GM12878 (cell line): Measurements from ENCODE around the gene GLB1L. TPM values are rescaled to one million over a fixed set of nuclear protein-coding genes. Genes with fewer than 3 reads are reported as not detected.

ENCODE experiments used
- BCL11A ChIP-seq: IDR thresholded peaks from 2 replicates; pipeline ENCODE4 v1.6.1; 2011; ENCODE audit warnings: low read depth, low read length
- BHLHE40 ChIP-seq, 2 experiments: fragments of 450-650 bp in 1 of 2; IDR thresholded peaks; 2 replicates each; pipeline ENCODE4 v1.6.1; 2011 to 2017; ENCODE audit warnings: low read depth in 2 of 2, borderline replicate concordance in 1 of 2, improper control_type of control experiment in 1 of 2, low read length in 1 of 2, mild to moderate bottlenecking in 1 of 2
- CHD2 ChIP-seq: IDR thresholded peaks from 2 replicates; pipeline ENCODE4 v1.6.1; 2011; ENCODE audit warnings: low read depth, low read length, improper control_type of control experiment, borderline replicate concordance
- CREB1 ChIP-seq: IDR thresholded peaks from 2 replicates; pipeline ENCODE4 v1.6.1; 2012; ENCODE audit warnings: low read depth, mild to moderate bottlenecking, inconsistent platforms
- EED ChIP-seq: sonication (generic); IDR thresholded peaks from 2 replicates; pipeline ENCODE4 v1.6.1; 2016; ENCODE audit warnings: antibody characterized with exemption, low read depth
- ESRRA ChIP-seq: IDR thresholded peaks from 2 replicates; pipeline ENCODE4 v1.6.1; 2012; ENCODE audit warnings: mild to moderate bottlenecking, low read length, improper control_type of control experiment
- HDAC6 ChIP-seq: fragments of 200-600 bp; sonication (generic); IDR thresholded peaks from one replicate; pipeline ENCODE4 v1.8.0; 2017; ENCODE audit warnings: antibody characterized with exemption; ENCODE audit not compliant: unreplicated experiment
- IRF5 ChIP-seq: fragments of 450-650 bp; IDR thresholded peaks from 2 replicates; pipeline ENCODE4 v1.6.1; 2017; ENCODE audit warnings: borderline replicate concordance
- KLF5 ChIP-seq: fragments of 450-650 bp; IDR thresholded peaks from 2 replicates; pipeline ENCODE4 v1.6.1; 2014; ENCODE audit warnings: mild to moderate bottlenecking; ENCODE audit not compliant: partially characterized antibody
- MLLT1 ChIP-seq: fragments of 450-650 bp; IDR thresholded peaks from 2 replicates; pipeline ENCODE4 v1.6.1; 2016; ENCODE audit warnings: mild to moderate bottlenecking
- MXI1 ChIP-seq: fragments of 150-350 bp; IDR thresholded peaks from 2 replicates; pipeline ENCODE4 v1.6.1; 2011; ENCODE audit warnings: low read depth, mild to moderate bottlenecking, inconsistent platforms, low read length, improper control_type of control experiment
- PAX8 ChIP-seq: fragments of 450-650 bp; IDR thresholded peaks from 2 replicates; pipeline ENCODE4 v1.6.1; 2017; ENCODE audit warnings: mild to moderate bottlenecking, moderate library complexity
- POLR2A ChIP-seq: IDR thresholded peaks from 2 replicates; pipeline ENCODE4 v1.6.1; 2011; ENCODE audit warnings: low read depth, mild to moderate bottlenecking, low read length
- POU2F2 ChIP-seq: IDR thresholded peaks from 3 replicates; pipeline ENCODE4 v1.6.1; 2011; ENCODE audit warnings: low read depth, mild to moderate bottlenecking, low read length, borderline replicate concordance
- RB1 ChIP-seq: fragments of 450-650 bp; formaldehyde crosslinking; IDR thresholded peaks from 2 replicates; pipeline ENCODE4 v1.6.1; 2017; ENCODE audit warnings: mild to moderate bottlenecking, borderline replicate concordance
- SIN3A ChIP-seq: IDR thresholded peaks from 2 replicates; pipeline ENCODE4 v1.6.1; 2012; ENCODE audit warnings: low read depth, low read length, improper control_type of control experiment
- SRF ChIP-seq, 2 experiments: IDR thresholded peaks; 2 replicates each; pipeline ENCODE4 v1.6.1; 2011; ENCODE audit warnings: low read depth in 2 of 2, low read length in 2 of 2, mild to moderate bottlenecking in 1 of 2, moderate library complexity in 1 of 2
- TCF12 ChIP-seq: IDR thresholded peaks from 2 replicates; pipeline ENCODE4 v1.6.1; 2011; ENCODE audit warnings: low read depth, mild to moderate bottlenecking, low read length
- polyA plus RNA-seq, 11 experiments: library from polyadenylated mRNA; depleted of rRNA in 4 of 11; unstranded in 6 of 11; stranded (reverse) in 5 of 11; fragments of >200 nt; fragmentation: Nextera tagmentation in 4 of 11; fragmentation: Illumina TruSeq in 1 of 11; extraction: Ambion mirVana in 4 of 11; extraction: Trizol in 1 of 11; gene quantifications; 1 replicate in 1 of 11; 2 replicates in 10 of 11; pipeline versions ENCODE4 v1.2.1 to v1.2.3, GENCODE V29; 2011 to 2016; ENCODE audit warnings: inconsistent platforms in 2 of 11, missing spikeins in 2 of 11, low read depth in 1 of 11
- total RNA-seq, 4 experiments: library from RNA; depleted of rRNA in 3 of 4; stranded (reverse); fragments of >200 nt in 3 of 4; fragmentation: Illumina TruSeq in 1 of 4; extraction: Trizol in 1 of 4; gene quantifications; 2 replicates each; pipeline versions ENCODE4 v1.2.1 to v1.2.3, GENCODE V29; 2013 to 2021
- TF ChIP-seq, protein P1 (sequence below): fragments of 450-650 bp; IDR thresholded peaks from 2 replicates; pipeline ENCODE4 v1.6.1; 2018; ENCODE audit warnings: borderline replicate concordance, mild to moderate bottlenecking; ENCODE audit not compliant: partially characterized antibody
- TF ChIP-seq, protein P2 (sequence below): fragments of 450-650 bp; IDR thresholded peaks from 2 replicates; pipeline ENCODE4 v1.6.1; 2017; ENCODE audit warnings: mild to moderate bottlenecking, moderate library complexity

GLB1L gene
- total and polyA plus RNA-seq, 10 of the 15 experiments (the other 5 are each of a cell fraction or from before 2014, with no cell fraction given), result 0.29 to 4.6 (median 2.7) TPM

GRCh38 chr2:219253753-219254589 lies 8.7 kb upstream of the GLB1L start, which contains the start of gene TUBA4A (continued):
- TF ChIP-seq, protein P1, sequence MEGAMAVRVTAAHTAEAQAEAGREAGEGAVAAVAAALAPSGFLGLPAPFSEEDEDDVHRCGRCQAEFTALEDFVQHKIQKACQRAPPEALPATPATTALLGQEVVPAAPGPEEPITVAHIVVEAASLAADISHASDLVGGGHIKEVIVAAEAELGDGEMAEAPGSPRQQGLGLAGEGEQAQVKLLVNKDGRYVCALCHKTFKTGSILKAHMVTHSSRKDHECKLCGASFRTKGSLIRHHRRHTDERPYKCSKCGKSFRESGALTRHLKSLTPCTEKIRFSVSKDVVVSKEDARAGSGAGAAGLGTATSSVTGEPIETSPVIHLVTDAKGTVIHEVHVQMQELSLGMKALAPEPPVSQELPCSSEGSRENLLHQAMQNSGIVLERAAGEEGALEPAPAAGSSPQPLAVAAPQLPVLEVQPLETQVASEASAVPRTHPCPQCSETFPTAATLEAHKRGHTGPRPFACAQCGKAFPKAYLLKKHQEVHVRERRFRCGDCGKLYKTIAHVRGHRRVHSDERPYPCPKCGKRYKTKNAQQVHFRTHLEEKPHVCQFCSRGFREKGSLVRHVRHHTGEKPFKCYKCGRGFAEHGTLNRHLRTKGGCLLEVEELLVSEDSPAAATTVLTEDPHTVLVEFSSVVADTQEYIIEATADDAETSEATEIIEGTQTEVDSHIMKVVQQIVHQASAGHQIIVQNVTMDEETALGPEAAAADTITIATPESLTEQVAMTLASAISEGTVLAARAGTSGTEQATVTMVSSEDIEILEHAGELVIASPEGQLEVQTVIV, result no peak
- peak; percentile 97 for TF ChIP-seq POLR2A
- TF ChIP-seq BCL11A, result no peak
- no peak for TF ChIP-seq IRF5
- peak; percentile 80; the same call in 1 of the 2 replicates for TF ChIP-seq MXI1
- TF ChIP-seq MLLT1, result no peak
- 0 out of 4 replicates have a peak, but pooled peaks of 1 of the 2 experiments have one; percentile 6 for TF ChIP-seq SRF (IDR thresholded peaks at IDR 0.05; ENCODE audit: low read depth in 2 of 2, low read length in 2 of 2)
- TF ChIP-seq RB1, result 0 out of 2 replicates have a peak, but pooled peaks have one; percentile 21
- peak; percentile 55; the same call in 1 of the 2 replicates for TF ChIP-seq ESRRA
- peak; percentile 31 for TF ChIP-seq CREB1
- no peak for TF ChIP-seq PAX8
- TF ChIP-seq POU2F2, result peak; percentile 92; the same call in 2 of the 3 replicates
- TF ChIP-seq TCF12, result peak; percentile 40; the same call in 1 of the 2 replicates
- TF ChIP-seq BHLHE40 (IDR thresholded peaks at IDR 0.05; ENCODE audit: borderline replicate concordance in 1 of 2, low read depth in 2 of 2, low read length in 1 of 2), result 0 out of 4 replicates have a peak, but pooled peaks of 1 of the 2 experiments have one; percentile 3
- TF ChIP-seq CHD2, result 0 out of 2 replicates have a peak, but pooled peaks have one; percentile 16
- TF ChIP-seq, protein P2, sequence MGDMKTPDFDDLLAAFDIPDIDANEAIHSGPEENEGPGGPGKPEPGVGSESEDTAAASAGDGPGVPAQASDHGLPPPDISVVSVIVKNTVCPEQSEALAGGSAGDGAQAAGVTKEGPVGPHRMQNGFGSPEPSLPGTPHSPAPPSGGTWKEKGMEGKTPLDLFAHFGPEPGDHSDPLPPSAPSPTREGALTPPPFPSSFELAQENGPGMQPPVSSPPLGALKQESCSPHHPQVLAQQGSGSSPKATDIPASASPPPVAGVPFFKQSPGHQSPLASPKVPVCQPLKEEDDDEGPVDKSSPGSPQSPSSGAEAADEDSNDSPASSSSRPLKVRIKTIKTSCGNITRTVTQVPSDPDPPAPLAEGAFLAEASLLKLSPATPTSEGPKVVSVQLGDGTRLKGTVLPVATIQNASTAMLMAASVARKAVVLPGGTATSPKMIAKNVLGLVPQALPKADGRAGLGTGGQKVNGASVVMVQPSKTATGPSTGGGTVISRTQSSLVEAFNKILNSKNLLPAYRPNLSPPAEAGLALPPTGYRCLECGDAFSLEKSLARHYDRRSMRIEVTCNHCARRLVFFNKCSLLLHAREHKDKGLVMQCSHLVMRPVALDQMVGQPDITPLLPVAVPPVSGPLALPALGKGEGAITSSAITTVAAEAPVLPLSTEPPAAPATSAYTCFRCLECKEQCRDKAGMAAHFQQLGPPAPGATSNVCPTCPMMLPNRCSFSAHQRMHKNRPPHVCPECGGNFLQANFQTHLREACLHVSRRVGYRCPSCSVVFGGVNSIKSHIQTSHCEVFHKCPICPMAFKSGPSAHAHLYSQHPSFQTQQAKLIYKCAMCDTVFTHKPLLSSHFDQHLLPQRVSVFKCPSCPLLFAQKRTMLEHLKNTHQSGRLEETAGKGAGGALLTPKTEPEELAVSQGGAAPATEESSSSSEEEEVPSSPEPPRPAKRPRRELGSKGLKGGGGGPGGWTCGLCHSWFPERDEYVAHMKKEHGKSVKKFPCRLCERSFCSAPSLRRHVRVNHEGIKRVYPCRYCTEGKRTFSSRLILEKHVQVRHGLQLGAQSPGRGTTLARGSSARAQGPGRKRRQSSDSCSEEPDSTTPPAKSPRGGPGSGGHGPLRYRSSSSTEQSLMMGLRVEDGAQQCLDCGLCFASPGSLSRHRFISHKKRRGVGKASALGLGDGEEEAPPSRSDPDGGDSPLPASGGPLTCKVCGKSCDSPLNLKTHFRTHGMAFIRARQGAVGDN, result peak; percentile 80
- peak; percentile 13; the same call in 1 of the 2 replicates for TF ChIP-seq SIN3A
- TF ChIP-seq EED, result no peak
- peak; percentile 31 for TF ChIP-seq KLF5
- TF ChIP-seq HDAC6, result peak; percentile 50
